Ureter (tissue), 1 donor: ENCODE data around the gene TAF15. TPM values are rescaled to one million over a fixed set of nuclear protein-coding genes. Genes with fewer than 3 reads are reported as not detected.

Experiments used
- DNase-seq: peaks from one replicate; pipeline ENCODE4 v3.0.0-alpha.2; 2020; ENCODE audit warnings: low spot score
- total RNA-seq: library from RNA; stranded (reverse); gene quantifications from one replicate; pipeline ENCODE4 v1.2.4, GENCODE V29; 2023
- donor health status: DM: yes; HTN: yes; CAD: no.

Gene TAF15
- total RNA-seq, 1 donor from 2014 or later: 269 TPM

DNA sequence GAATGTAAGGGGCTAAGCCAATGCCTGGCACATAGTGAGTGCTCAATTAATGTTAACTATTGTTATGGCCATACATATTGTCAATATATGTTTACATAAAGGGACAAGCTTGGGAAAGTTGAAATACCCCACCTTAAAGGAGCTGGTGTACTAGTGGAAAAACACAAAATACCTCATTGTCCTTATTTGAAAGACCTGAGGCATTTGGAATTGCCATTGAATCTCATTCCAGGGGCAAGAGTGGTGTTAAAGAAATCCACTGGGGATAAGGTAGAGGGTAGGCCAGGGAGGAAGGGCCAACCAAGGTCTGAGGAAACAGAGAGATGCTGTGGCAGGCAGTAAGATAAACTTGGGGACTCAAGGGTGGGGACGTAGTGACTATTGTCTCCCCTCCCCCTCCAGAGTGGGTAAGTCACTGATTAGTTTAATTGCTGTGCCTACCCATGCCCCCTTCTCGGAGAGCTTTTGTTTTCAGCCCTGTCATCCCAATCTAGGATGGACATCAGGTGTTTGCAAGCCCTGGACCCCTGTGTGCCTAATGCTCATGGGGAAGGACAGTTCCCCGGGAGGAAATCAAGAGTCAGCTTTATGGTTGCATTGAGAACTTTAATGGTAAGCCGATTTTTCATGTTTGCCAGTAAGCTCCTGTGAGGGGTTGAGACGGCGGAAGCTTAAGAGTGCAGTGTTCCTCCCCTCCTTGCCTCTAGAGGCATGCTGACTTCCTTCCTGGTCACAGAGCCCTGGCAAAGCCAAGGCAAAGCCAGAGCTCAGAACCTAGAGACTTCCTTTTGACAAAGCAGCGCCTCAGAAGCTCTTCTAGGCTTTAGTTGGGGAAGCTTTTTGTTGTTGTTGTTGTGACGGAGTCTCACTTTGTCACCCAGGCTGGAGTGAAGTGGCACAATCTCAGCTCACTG, 61.9 kb downstream of the TAF15 start:
- no peak for DNase-seq

DNA sequence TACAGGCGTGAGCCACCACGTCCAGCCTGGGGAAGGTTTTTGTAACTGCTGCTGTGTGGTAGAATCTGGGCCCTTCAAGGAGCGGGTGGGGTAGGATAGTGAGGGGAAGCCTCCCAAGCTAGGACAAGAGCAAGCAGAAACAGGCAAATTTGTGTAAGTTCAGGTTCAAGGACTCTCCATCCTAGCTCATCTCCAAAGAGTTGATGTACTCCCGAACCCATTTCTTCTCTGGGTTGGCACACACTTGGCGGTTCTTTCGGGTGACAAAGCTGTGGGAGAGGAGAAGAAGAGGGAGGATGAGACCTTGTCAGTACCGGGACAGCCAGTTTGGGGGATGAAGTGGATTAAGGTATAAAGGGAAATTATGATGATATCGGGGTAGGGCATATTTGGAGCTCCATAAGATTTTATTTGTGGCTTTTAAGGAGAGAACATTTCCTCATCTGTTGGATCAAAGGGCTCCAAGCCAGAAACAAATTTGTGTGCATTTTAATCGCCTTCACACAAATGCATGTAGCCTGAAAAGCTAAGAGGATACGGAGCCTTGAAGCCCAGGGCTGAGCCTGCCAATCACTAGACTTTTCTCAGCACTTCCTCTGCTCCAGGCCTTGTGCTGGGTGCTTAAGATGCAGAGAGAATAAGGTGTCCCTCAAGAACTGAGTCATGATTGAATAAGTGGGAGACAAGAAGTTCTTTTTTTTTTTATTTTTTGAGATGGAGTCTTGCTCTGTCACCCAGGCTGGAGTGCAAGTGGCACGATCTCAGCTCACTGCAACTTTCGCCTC, 63.1 kb downstream of the TAF15 start:
- DNase-seq: no peak

DNA sequence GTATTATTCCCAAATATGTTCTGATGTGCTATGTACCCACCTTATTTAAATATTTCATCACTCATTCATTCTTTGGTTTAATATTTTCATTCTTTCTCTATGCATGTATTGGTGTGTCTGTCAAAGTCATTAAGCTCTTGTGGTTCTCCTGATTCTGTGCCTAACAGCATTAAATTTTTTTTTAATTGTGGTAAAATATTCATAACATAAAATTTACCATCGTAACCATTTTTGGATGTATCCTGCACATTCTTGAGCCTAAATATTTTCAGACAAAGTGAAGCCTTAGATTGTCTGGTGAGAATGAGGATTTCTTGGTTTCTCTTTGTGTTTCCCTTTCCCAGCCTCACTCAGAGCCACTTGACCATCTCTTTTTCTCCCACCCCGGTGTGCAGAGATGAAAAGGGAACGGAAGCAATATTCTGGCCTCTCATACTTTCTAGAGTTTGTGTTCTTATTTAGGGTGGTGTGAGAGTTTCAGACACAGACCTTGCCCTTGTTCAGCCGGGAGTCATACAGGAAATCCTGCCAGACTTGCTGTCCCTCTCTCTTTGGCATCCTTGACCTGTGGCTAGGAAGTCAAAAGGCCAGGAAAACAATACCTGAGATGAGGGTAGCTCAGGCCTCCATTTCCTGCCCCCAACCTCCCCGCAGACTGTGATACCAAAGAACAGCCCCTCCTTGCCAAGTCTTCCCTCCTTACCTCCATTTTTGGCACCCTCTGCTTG, 66.0 kb downstream of the TAF15 start:
- no peak for DNase-seq

- no peak for DNase-seq
Measured at GRCh38 chr17:35875800-35876139, 66.5 kb downstream of the TAF15 start.

- DNase-seq: no peak
Measured at GRCh38 chr17:35876534-35876933, 67.2 kb downstream of the TAF15 start.

GRCh38 chr17:35877345-35878029, 68.2 kb downstream of the TAF15 start:
- DNase-seq: no peak

DNA sequence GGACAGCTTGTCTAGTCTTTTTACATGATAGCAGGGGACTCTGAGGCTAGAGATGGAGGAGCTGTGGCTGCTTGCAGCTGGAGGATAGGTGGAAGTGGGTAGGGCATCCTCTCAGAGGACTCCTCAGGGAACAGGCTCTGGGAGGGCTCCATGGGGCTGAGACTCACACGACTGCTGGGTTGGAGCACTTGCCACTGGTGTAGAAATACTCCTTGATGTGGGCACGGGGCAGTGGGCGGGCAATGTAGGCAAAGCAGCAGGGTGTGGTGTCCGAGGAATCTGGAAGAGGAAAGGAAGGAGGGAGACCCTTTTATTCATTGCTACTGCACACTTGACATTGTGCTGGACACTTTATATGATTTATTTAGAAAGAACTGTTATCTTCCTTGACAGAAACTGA, 69.1 kb downstream of the TAF15 start:
- DNase-seq: no peak

GRCh38 chr17:35879773-35880654, 70.7 kb downstream of the TAF15 start, which contains the start of gene CCL5:
CCL5 (minus strand) TSS chr17:35880360.
- no peak for DNase-seq

DNA sequence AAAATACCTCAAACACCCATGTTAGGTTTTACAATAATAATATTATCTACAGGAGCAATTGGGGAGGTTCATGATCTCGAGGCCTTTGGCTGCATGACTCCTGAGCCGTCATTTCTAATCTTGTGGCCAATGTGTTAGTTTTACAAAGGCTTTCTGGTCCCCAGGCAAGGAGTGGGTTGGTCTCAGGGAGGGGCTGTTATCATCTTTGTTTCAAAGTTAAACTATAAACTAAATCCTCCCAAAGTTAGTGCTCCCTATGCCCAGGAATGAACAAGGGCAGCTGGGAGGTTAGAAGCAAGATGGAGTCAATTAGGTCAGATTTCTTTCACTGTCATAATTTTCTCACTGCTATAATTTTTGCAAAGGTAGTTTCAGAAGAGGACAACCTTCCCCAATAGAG, 80.0 kb downstream of the TAF15 start:
- DNase-seq: no peak

- no peak for DNase-seq
Measured at GRCh38 chr17:35889818-35890773, 80.8 kb downstream of the TAF15 start.

DNA sequence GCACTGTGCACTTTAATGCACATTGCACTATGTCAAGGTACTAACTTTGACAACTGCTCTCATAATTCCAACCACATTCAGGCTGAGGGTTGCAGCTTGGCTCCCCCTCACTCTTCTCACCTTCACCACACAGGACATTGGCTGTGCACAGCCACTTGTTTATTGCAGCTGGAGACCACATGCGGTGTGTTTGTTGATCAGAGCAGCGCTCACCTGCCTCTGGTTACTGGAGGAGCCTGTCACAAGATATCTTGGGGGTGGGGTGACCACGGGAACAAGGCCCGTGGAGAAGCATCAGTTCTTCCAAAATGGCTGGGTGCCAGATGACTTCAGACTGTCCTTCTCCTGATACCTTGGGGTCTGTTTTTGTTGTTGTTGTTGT, 81.5 kb downstream of the TAF15 start:
- peak; percentile 51 for DNase-seq

GRCh38 chr17:35891269-35891668, 82.0 kb downstream of the TAF15 start:
- no peak for DNase-seq

DNA sequence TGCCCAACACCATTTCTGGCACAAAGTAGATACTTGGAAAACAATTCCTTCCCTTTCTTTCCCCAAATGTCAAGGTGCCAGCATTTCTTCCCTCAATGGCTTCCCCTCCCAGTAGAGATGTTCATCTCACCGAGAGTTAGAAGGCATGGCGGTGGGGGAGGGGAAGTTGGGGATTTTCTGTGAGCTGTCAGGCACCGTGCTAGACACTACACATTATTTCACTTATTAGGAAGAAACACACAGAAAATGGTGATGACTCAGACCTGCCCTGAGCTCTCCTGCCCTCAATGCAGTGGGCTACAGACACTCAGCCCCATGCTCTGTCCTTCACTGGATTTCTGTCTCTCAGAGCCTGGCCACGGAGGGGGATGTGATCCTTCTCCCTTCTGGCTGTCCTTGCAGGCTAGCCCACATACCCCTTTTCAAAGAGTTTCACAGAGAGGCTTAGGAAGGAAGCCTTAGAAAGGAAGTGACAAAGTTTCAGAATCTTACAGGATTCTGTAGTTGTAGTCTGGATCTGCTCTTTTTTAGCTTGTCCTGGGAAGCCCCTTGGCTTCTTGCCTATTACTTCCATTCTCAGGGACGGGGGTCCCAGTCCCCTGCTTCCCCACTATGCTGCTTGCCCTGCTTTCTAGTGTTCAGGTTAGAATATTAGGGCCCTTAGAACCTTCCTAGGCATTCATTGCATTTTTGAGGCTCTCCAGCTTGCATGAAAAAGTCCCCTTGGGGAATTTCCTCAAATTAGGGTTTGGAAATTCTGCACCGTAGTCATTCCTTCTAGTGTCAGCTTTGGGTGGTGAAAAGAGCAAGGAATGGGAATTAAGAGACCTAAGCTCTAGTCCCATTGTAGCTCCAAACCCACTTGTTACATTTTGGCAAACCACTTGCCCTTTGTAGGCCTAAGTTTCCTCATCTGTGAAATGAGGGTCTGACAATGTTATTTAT, 83.1 kb downstream of the TAF15 start:
- DNase-seq: no peak

GRCh38 chr17:35893751-35894150, 84.5 kb downstream of the TAF15 start:
- DNase-seq: no peak

DNA sequence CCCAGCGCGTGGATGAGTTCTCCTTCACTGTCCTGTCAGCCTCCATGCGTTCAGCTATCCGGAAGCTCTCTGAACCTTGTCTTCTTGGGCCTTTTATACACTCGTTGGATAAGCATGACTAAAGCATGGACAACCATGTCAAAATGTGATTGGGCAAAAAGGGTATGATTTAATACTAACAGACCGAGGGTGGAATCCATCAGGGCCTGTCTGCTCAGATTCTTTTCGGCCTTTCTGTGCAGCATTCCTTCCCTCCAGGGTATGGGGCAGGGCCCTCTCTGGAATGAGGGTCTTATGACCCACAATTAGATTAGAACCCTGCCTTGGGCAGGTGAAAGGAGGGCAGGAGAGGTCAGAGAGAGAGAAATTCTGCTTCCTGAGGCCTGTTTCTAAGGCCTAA, 84.9 kb downstream of the TAF15 start:
- no peak for DNase-seq

DNA sequence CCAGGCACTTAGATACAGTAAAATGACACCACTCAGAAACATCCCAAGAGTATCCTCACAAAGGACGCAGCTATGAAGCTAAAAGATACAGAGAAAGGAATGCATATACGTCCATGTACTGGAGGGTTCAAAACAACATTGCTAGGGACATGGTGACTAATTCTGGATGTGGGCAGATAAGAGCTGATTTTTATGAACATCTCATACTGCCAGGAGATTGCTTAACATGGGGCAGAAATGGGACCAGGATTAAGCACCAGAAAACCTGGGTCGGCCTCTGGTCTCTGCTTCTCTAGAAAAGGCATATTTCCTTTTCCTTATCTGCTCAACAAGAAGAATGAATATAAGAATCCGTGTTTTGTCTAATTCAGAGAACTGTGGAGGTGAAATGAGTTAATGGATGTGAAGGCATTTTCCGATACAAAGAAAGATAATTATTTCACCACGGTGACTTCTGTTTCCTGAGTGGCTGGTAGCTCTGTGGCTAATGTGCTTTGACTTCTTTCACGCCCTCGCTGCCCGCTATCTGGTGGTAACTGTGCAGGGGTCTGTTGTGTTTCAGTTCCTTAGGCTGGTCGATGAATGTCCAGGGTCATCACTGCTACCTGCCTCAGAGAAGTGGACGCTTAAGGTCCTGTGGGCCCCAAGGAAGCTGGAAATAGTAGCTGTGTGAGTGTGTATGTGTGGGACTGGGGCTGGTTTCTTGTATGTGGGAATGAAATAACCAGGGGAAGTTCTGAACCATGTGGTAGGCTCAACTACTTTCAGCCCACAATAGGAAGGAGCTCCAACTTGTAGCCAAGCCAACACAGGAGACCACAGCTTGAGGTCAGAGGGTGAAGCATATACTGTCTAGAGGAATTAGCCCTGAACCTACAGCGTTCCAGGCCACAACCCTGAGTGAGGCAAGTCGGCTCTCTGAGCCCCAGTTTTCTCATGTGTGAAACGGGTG, 86.6 kb downstream of the TAF15 start:
- DNase-seq: no peak
